Stimulated activated CD8-positive, alpha-beta memory T cell treated with anti-CD3 and anti-CD28 coated beads, Interleukin-15, amount 100 ng/mL, for 4 hours (primary cell): ENCODE data around the gene PCDHGA6.
"Not testable (repeated sequence)": the region's sequence is repeated elsewhere in the genome, so short reads cannot be mapped to it uniquely, and the experiment has no call there.

Experiments used
- DNase-seq, 2 donors: peaks; one replicate each; pipeline ENCODE4 v3.0.0-alpha.2; 2020; ENCODE audit warnings: low read depth in 2 of 2

Gene PCDHGA6

GRCh38 chr5:141359790-141360426 lies 13.8 kb upstream of the PCDHGA6 start, which contains the start of gene PCDHGB2:
TSS of gene PCDHGB2 (plus strand) at chr5:141359994. CDS start at chr5:141360136, 142 bp downstream.
- DNase-seq = no peak

GRCh38 chr5:141360685-141361084 lies 13.0 kb upstream of the PCDHGA6 start:
- no peak for DNase-seq

DNA sequence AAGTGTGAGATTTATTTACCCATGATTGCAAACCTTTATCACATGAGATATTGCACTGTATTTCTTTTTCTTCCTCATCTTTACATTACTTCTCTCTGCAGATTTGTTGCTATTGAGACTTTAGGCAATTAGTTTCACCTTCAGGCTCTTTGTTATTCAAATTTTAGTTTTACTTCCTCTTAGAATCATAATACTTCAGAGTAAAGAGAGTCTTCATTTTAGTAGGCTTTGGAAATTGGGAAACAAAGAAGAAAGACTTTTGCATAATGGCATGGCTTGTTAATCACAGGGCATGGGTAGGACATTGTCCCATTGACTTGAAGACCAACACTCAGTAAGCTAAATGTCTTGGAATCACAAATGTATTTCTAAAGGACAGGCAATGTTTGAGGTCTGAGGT lies 11.0 kb upstream of the PCDHGA6 start:
- DNase-seq = no peak

DNA sequence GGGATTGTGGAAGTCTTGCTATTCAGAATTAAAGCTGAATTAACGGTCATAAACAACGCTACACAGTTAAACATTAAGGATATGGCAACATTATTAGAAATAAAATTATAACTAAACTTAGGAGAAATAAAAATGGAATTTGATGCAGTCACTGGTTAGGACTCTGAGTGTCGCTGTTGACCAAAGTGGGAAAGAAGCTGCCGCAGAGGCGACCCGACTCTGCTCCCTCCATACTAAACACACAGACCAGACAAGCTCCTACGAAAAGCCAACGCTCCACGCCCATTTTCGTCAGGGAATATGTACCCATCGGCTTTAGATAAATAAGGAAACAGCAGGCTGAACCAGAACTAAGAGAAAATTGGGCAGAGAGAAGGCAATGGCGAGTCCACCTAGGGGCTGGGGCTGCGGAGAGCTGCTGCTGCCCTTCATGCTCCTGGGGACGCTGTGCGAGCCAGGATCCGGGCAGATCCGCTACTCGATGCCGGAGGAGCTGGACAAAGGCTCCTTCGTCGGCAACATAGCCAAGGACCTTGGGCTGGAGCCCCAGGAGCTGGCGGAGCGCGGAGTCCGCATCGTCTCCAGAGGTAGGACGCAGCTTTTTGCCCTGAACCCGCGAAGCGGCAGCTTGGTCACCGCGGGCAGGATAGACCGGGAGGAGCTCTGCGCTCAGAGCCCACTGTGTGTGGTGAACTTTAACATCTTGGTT lies 9.6 kb upstream of the PCDHGA6 start, which contains the start of gene PCDHGA5:
Gene PCDHGA5 (plus strand): TSS at position 211 of the 709 bp plus-strand sequence. CDS start 169 bp downstream, at position 380.
- DNase-seq = no peak

- DNase-seq = no peak
These were observed 7.4 kb upstream of the PCDHGA6 start for GRCh38 chr5:141366016-141366896.

DNA sequence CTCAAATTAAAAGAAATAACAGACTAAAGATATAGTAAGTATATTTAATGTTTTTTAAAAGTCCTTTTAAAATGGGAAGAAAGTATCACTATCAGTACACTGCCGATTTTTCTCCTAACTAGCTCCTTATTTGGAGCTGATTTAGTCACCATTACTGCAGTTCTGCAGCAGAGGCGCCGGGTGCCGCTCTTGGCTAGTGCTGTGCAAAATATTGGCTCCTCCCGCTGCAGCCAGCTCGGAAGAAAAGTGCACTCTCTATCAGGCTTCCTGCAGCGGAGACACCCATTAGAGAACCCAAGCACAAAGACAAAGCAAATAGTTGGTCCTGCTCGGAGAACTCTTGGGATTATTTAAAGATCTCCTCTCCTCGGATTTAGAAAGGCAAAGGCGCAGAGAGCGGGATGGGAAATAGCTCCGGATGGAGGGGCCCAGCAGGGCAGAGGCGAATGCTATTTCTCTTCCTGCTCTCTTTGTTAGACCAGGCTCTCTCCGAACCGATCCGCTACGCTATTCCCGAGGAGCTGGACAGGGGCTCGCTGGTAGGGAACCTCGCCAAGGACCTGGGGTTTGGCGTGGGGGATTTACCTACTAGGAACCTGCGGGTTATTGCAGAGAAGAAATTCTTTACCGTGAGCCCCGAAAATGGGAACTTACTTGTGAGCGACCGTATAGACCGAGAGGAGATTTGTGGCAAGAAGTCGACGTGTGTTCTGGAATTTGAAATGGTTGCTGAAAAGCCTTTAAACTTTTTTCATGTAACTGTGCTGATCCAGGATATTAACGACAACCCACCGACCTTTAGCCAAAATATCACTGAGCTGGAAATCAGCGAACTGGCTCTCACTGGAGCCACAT lies 3.5 kb upstream of the PCDHGA6 start, which contains the start of gene PCDHGB3:
Gene PCDHGB3 (plus strand): TSS at position 249 of the 855 bp plus-strand sequence. CDS start 153 bp downstream, at position 402.
- no peak for DNase-seq

GRCh38 chr5:141371572-141372475 lies 1.9 kb upstream of the PCDHGA6 start:
- DNase-seq = no peak

DNA sequence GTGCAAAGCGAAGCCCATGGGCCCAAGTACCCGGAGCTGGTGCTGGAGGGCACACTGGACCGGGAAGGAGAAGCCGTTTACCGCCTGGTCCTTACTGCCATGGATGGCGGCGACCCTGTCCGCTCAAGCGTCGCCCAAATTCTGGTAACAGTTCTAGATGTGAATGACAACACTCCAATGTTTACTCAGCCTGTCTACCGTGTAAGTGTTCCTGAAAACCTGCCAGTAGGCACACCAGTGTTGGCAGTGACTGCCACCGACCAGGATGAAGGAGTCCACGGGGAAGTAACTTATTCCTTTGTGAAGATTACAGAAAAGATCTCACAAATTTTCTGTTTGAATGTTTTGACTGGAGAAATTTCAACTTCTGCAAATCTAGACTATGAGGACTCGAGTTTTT lies 936 bp downstream of the PCDHGA6 start:
- DNase-seq = no peak

DNA sequence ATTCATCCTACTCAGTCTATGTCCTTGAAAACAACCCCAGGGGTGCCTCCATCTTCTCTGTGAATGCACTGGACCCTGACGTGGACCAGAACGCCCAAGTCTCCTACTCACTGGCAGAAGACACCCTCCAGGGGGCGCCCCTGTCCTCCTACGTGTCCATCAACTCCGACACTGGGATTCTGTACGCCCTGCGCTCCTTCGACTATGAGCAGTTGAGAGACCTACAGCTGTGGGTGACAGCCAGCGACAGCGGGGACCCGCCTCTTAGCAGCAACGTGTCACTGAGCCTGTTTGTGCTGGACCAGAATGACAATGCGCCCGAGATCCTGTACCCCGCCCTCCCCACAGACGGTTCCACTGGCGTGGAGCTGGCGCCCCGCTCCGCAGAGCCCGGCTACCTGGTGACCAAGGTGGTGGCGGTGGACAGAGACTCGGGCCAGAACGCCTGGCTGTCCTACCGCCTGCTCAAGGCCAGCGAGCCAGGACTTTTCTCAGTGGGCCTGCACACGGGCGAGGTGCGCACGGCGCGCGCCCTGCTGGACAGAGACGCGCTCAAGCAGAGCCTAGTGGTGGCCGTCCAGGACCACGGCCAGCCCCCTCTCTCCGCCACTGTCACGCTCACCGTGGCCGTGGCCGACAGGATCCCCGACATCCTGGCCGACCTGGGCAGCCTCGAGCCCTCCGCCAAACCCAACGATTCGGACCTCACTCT lies 1.9 kb downstream of the PCDHGA6 start:
- DNase-seq = not testable (repeated sequence)

DNA sequence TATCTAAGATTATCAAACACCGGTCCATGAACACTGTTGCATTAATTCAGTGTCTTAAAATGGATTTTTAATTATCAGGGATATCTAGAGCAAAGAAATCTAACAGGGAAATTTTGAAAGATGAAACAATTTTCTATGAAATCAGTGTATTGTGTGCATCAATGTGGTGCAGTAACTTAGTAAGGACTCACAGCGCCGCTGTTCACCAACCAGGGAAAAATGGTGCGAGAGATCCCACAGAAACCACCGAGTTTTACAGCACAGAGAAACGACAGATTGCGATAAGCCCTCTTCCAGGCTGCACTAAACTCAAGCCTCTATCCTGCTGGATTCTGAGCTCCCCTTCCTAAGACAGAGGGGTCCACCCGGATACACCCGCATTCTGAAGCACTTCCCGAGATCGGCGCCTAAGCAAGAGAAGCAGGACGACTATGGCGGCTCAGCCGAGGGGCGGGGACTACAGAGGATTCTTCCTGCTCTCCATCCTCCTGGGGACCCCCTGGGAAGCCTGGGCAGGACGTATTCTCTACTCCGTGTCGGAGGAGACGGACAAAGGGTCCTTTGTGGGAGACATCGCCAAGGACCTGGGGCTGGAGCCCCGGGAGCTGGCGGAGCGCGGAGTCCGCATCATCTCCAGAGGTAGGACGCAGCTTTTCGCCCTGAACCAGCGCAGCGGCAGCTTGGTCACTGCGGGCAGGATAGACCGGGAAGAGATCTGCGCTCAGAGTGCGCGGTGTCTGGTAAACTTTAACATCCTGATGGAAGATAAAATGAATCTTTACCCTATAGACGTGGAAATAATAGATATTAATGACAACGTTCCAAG lies 9.0 kb downstream of the PCDHGA6 start, which contains the start of gene PCDHGA7:
Gene PCDHGA7 (plus strand): TSS at position 274 of the 826 bp plus-strand sequence. CDS start 158 bp downstream, at position 432.
- DNase-seq = no peak

GRCh38 chr5:141383345-141383744 lies 9.7 kb downstream of the PCDHGA6 start:
- DNase-seq = no peak

DNA sequence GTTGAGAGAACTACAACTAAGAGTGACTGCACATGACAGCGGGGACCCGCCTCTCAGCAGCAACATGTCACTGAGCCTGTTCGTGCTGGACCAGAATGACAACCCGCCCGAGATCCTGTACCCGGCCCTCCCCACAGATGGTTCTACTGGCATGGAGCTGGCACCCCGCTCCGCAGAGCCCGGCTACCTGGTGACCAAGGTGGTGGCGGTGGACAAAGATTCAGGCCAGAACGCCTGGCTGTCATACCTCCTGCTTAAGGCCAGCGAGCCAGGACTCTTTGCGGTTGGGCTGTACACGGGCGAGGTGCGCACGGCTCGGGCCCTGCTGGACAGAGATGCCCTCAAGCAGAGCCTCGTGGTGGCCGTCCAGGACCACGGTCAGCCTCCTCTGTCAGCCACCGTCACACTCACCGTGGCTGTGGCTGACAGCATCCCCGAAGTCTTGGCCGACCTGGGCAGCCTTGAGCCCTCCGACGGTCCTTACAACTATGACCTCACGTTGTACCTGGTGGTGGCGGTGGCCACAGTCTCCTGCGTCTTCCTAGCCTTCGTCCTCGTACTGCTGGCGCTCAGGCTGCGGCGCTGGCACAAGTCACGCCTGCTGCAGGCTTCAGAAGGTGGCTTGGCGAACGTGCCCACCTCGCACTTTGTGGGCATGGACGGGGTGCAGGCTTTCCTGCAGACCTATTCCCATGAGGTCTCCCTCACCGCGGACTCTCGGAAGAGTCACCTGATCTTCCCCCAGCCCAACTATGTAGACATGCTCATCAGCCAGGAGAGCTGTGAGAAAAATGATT lies 11.0 kb downstream of the PCDHGA6 start:
- no peak for DNase-seq

DNA sequence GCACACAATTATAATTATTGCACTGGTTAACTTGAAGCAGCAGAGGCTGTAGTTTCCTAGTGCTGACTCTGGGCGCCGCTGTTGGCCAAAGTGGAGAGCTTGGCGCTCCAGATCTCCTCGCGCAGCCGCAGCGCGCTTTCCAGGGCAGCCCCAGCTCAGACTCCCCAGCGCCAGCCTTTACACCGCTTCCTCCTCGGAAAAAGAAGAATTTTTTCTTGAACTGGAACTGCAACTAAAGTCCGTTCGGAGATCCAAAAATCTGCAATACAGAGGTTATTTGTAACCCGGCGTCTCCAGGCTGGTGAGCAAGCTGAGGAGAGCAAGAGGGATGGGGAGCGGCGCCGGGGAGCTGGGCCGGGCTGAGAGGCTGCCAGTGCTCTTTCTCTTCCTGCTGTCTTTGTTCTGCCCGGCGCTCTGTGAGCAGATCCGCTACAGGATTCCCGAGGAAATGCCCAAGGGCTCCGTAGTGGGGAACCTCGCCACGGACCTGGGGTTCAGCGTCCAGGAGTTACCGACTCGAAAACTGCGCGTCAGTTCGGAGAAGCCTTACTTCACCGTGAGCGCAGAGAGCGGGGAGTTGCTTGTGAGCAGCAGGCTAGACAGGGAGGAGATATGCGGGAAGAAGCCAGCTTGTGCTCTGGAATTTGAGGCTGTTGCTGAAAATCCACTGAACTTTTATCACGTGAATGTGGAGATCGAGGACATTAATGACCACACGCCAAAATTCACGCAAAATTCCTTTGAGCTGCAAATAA lies 14.0 kb downstream of the PCDHGA6 start, which contains the start of gene PCDHGB4:
Gene PCDHGB4 (plus strand): TSS at position 142 of the 755 bp plus-strand sequence. CDS start 187 bp downstream, at position 329.
- DNase-seq = not testable (repeated sequence)

DNA sequence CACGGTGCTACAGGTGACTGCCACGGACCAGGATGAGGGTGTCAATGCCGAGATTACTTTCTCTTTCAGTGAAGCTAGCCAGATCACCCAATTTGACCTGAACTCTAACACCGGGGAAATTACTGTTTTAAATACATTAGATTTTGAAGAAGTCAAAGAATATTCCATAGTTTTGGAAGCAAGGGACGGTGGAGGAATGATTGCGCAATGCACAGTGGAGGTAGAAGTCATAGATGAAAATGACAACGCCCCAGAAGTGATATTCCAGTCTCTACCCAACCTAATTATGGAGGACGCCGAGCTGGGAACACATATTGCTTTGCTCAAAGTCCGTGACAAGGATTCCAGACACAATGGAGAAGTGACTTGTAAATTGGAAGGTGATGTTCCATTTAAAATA lies 15.0 kb downstream of the PCDHGA6 start:
- DNase-seq = no peak

GRCh38 chr5:141389153-141390042 lies 15.7 kb downstream of the PCDHGA6 start:
- DNase-seq = no peak
